Gastroesophageal sphincter (tissue), 4 donors: ENCODE data around the gene TRAPPC1. TPM values are rescaled to one million over a fixed set of nuclear protein-coding genes. Genes with fewer than 3 reads are reported as not detected.

Source experiments
- ATAC-seq: fragments of 150-250 bp; one replicate; pipeline ENCODE4 v1.9.1; 2016; ENCODE audit warnings: mild to moderate bottlenecking, moderate library complexity
- H3K27ac ChIP-seq, 4 donors: fragments of 200-600 bp; sonication (generic) in 3 of 4; 1 replicate in 3 of 4; 2 replicates in 1 of 4; pipeline ENCODE4 v1.5.1; 2016 to 2019
- H3K27me3 ChIP-seq: fragments of 200-600 bp; sonication (generic); one replicate; pipeline ENCODE4 v1.5.1; 2019
- H3K36me3 ChIP-seq, 2 donors: fragments of 200-600 bp; sonication (generic); one replicate each; pipeline ENCODE4 v1.5.1; 2019; ENCODE audit warnings: control low read depth in 1 of 2
- H3K4me1 ChIP-seq, 3 donors: fragments of 200-600 bp; sonication (generic); 1 replicate in 2 of 3; 2 replicates in 1 of 3; pipeline ENCODE4 v1.5.1; 2016 to 2019; ENCODE audit warnings: control low read depth in 2 of 3
- H3K4me3 ChIP-seq, 2 donors: fragments of 200-600 bp; sonication (generic); one replicate each; pipeline ENCODE4 v1.5.1; 2019; ENCODE audit warnings: mild to moderate bottlenecking in 1 of 2, moderate library complexity in 1 of 2
- H3K9me3 ChIP-seq, 3 donors: fragments of 200-600 bp; sonication (generic); one replicate each; pipeline ENCODE4 v1.5.1; 2017 to 2019; ENCODE audit warnings: control low read depth in 2 of 3
- CTCF ChIP-seq, 4 experiments: fragments of 200-600 bp in 2 of 4; fragments of 450-650 bp in 2 of 4; sonication (generic) in 1 of 4; IDR thresholded peaks; one replicate each; pipeline ENCODE4 v1.5.1; 2017 to 2019; ENCODE audit warnings: antibody characterized with exemption in 4 of 4, mild to moderate bottlenecking in 2 of 4, moderate library complexity in 2 of 4
- EP300 ChIP-seq: sonication (generic); formaldehyde crosslinking; IDR thresholded peaks from one replicate; pipeline ENCODE4 v1.6.1; 2017; ENCODE audit warnings: antibody characterized with exemption, mild to moderate bottlenecking
- POLR2A ChIP-seq, 2 donors: fragments of 450-650 bp; IDR thresholded peaks; one replicate each; pipeline ENCODE4 v1.6.1; 2017; ENCODE audit warnings: antibody characterized with exemption in 2 of 2, mild to moderate bottlenecking in 2 of 2, moderate library complexity in 1 of 2
- POLR2AphosphoS5 ChIP-seq: sonication (generic); formaldehyde crosslinking; IDR thresholded peaks from one replicate; pipeline ENCODE4 v1.6.1; 2017; ENCODE audit warnings: antibody characterized with exemption
- WGBS, 2 donors: methylation state at CpG; one replicate each; pipeline ENCODE4 v1.1.5; 2018; ENCODE audit warnings: low coverage in 1 of 2; 5-methylcytosine and 5-hydroxymethylcytosine counted together
- total RNA-seq, 4 donors: library from RNA; depleted of rRNA; stranded (reverse); fragments of >200 nt; gene quantifications; one replicate each; pipeline ENCODE4 v1.1.0, GENCODE V29; 2016

Gene TRAPPC1
- total RNA-seq, 4 donors from 2014 or later = 20.9 to 44.2 (median 29.0) TPM

GRCh38 chr17:7930841-7931631 is 710 bp downstream of the TRAPPC1 start:
- 43 to 60% methylated on average over 14 to 17 of the region's 20 CpGs for WGBS, 2 donors
- H3K4me1 ChIP-seq = peaks cover 0 to 49% (median 10%) of the 10 kb centered on the region in 3 donors
- no peak for TF ChIP-seq POLR2A (IDR thresholded peaks at IDR 0.05)
- TF ChIP-seq POLR2AphosphoS5 = no peak
- TF ChIP-seq CTCF (IDR thresholded peaks at IDR 0.05) = no peak
- no peak for TF ChIP-seq EP300

GRCh38 chr17:7929158-7930023 is 2.4 kb downstream of the TRAPPC1 start, which contains the start of gene KCNAB3:
Gene KCNAB3, minus strand, starts transcription at chr17:7929856. Its CDS starts 421 bp downstream, at chr17:7929435.
- no peak within 1 kb of the TSS for H3K27ac ChIP-seq
- H3K4me3 ChIP-seq = peak within 1 kb of the TSS in 1 of 2 donors; percentile 24
- H3K36me3 ChIP-seq = peaks cover 0 to 8% of the 10 kb centered on the region in 2 donors
- ATAC-seq = no peak
- peaks cover 0 to 43% (median 10%) of the 10 kb centered on the region in 3 donors for H3K4me1 ChIP-seq
- no peaks in the 10 kb centered on the region for H3K9me3 ChIP-seq
- TF ChIP-seq POLR2A (IDR thresholded peaks at IDR 0.05) (no peak), POLR2AphosphoS5 (no peak), EP300 (no peak), CTCF (IDR thresholded peaks at IDR 0.05) (no peak)
- H3K27me3 ChIP-seq = peaks cover 17% of the 10 kb centered on the region
- WGBS, 2 donors = 8 to 60% methylated on average over 3 to 5 of the region's 67 CpGs

More at GRCh38 chr17:7930841-7931631, 710 bp downstream of the TRAPPC1 start:
- Histone ChIP-seq H3K27ac (peak overlapping the region in 3 of 4 donors; percentile 83 to 87 (median 86)), H3K4me3 (peak overlapping the region; percentile 53 to 62), H3K9me3 (no peaks in the 10 kb centered on the region), H3K36me3 (peaks cover 0 to 21% of the 10 kb centered on the region in 2 donors), H3K27me3 (peaks cover 17% of the 10 kb centered on the region)
- no peak for ATAC-seq

GRCh38 chr17:7927596-7927995 is 4.2 kb downstream of the TRAPPC1 start:
- Histone ChIP-seq H3K9me3 (no peaks in the 10 kb centered on the region), H3K4me1 (peaks cover 0 to 38% (median 6%) of the 10 kb centered on the region in 3 donors), H3K4me3 (no peak overlapping the region), H3K36me3 (peaks cover 0 to 8% of the 10 kb centered on the region in 2 donors), H3K27me3 (peaks cover 17% of the 10 kb centered on the region), H3K27ac (no peak overlapping the region)
- TF ChIP-seq POLR2AphosphoS5 (no peak), EP300 (no peak), POLR2A (IDR thresholded peaks at IDR 0.05) (no peak), CTCF (IDR thresholded peaks at IDR 0.05) (no peak)
- ATAC-seq = no peak
- WGBS, 2 donors = 100% methylated on average over 1 of the region's 3 CpGs

GRCh38 chr17:7922845-7923628 is 8.7 kb downstream of the TRAPPC1 start:
- Histone ChIP-seq H3K4me1 (peaks cover 0 to 18% (median 6%) of the 10 kb centered on the region in 3 donors), H3K4me3 (peak overlapping the region; percentile 27 to 54), H3K27ac (peak overlapping the region in 3 of 4 donors; percentile 38 to 72 (median 40)), H3K36me3 (no peaks in the 10 kb centered on the region), H3K27me3 (no peaks in the 10 kb centered on the region), H3K9me3 (no peaks in the 10 kb centered on the region)
- WGBS, 2 donors = 18% methylated on average over 6 of the region's 45 CpGs; no CpG with 5 or more reads in 1 of the 2 donors
- peak; percentile 90 for ATAC-seq
- peak in 1 of 2 donors; percentile 46 for TF ChIP-seq POLR2A (IDR thresholded peaks at IDR 0.05)
- no peak for TF ChIP-seq EP300
- peak in 1 of 4 experiments; percentile 9 for TF ChIP-seq CTCF (IDR thresholded peaks at IDR 0.05)
- TF ChIP-seq POLR2AphosphoS5 = peak; percentile 52
